Esophagus muscularis mucosa (tissue), 4 donors: Measurements from ENCODE around the gene IKZF3.

Experiments used
- CTCF ChIP-seq, 3 experiments: fragments of 200-600 bp in 2 of 3; fragments of 450-650 bp in 1 of 3; sonication (generic) in 2 of 3; IDR thresholded peaks; one replicate each; pipeline ENCODE4 v1.5.1; 2017 to 2019; ENCODE audit warnings: antibody characterized with exemption in 3 of 3, mild to moderate bottlenecking in 2 of 3, moderate library complexity in 1 of 3
- EP300 ChIP-seq: sonication (generic); formaldehyde crosslinking; IDR thresholded peaks from one replicate; pipeline ENCODE4 v1.6.1; 2017; ENCODE audit warnings: antibody characterized with exemption
- POLR2A ChIP-seq: fragments of 450-650 bp; IDR thresholded peaks from one replicate; pipeline ENCODE4 v1.6.1; 2017; ENCODE audit warnings: antibody characterized with exemption, moderate library complexity, mild to moderate bottlenecking, low read depth
- POLR2AphosphoS5 ChIP-seq, 2 donors: sonication (generic); formaldehyde crosslinking; IDR thresholded peaks; one replicate each; pipeline ENCODE4 v1.6.1; 2017; ENCODE audit warnings: antibody characterized with exemption in 2 of 2

DNA sequence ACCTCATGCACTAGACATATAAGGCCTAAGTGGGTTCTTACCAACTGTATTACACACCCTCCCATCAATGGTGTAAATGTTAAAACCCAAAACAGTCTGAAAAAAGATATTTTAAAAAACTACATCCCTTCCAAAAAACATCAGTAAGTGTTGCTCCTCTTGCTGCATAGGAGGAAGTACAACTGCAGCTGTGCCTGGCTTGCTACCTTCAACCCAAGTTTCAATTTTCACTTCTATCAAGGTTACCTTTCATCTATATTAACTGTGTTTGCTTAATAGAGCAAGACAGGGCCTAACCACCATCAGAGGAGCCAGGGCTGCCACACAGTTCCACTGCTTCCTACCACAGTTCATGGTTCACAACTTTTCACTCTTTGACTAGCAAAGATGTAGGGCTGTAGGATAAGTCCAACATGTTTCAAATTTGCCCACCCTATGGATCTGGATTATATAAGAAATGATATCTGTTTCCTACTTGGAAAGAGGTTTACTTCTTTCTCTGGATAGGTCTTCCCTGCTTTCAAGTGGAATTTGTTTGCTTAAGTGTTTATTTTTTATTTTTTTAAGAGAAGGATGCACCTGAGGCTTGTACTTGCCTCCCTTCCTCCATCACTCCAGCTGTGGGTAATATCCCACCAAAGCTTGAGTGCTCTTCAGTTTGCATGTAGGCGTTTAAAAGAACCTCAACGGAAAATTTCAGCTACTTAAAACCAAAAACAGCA lies 69.7 kb downstream of the IKZF3 start:
- TF ChIP-seq CTCF (IDR thresholded peaks at IDR 0.05) (no peak), POLR2A (no peak), EP300 (no peak), POLR2AphosphoS5 (IDR thresholded peaks at IDR 0.05) (no peak)
